Measurements from ENCODE around the gene FAM174B.

DNA sequence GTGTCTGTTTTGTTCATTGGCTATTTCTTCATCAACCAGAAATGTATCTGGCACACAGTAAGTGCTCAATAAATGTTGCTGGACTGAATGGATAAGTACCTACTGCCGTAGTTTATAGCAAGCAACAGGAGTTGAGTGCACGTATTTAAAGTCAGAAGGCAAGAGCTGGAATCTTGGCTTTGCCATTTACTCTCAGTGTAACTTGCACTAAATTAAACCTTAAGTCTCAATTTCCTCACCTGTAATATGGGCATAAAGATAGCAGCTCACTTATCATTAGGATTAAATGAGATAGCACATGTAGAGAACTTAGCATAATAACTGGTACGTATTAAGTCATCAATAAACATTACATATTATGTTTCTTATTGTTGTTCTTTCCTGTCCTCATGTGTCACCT lies 13.0 kb upstream of the FAM174B start:
- TF ChIP-seq, protein P1, sequence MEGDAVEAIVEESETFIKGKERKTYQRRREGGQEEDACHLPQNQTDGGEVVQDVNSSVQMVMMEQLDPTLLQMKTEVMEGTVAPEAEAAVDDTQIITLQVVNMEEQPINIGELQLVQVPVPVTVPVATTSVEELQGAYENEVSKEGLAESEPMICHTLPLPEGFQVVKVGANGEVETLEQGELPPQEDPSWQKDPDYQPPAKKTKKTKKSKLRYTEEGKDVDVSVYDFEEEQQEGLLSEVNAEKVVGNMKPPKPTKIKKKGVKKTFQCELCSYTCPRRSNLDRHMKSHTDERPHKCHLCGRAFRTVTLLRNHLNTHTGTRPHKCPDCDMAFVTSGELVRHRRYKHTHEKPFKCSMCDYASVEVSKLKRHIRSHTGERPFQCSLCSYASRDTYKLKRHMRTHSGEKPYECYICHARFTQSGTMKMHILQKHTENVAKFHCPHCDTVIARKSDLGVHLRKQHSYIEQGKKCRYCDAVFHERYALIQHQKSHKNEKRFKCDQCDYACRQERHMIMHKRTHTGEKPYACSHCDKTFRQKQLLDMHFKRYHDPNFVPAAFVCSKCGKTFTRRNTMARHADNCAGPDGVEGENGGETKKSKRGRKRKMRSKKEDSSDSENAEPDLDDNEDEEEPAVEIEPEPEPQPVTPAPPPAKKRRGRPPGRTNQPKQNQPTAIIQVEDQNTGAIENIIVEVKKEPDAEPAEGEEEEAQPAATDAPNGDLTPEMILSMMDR (conservative IDR thresholded peaks at IDR 0.05; ENCODE audit: low read length) = no peak
- no peak for TF ChIP-seq EZH2phosphoT487 (IDR thresholded peaks at IDR 0.05; ENCODE audit: borderline replicate concordance)
